OCI-LY3 (cell line): ENCODE results near the gene MKNK1.

Experiments
- EZH2phosphoT487 ChIP-seq: fragments of 200-600 bp; shearing (Covaris generic); IDR thresholded peaks from 2 replicates; pipeline ENCODE4 v1.6.1; 2018; ENCODE audit warnings: antibody characterized with exemption, mixed run types, low read depth
- TF ChIP-seq, protein P1 (sequence below): fragments of 200-600, 300-600 bp; sonication (generic); IDR thresholded peaks from 2 replicates; pipeline ENCODE4 v1.5.1; 2014; ENCODE audit warnings: antibody characterized with exemption, low read length, low read depth

DNA sequence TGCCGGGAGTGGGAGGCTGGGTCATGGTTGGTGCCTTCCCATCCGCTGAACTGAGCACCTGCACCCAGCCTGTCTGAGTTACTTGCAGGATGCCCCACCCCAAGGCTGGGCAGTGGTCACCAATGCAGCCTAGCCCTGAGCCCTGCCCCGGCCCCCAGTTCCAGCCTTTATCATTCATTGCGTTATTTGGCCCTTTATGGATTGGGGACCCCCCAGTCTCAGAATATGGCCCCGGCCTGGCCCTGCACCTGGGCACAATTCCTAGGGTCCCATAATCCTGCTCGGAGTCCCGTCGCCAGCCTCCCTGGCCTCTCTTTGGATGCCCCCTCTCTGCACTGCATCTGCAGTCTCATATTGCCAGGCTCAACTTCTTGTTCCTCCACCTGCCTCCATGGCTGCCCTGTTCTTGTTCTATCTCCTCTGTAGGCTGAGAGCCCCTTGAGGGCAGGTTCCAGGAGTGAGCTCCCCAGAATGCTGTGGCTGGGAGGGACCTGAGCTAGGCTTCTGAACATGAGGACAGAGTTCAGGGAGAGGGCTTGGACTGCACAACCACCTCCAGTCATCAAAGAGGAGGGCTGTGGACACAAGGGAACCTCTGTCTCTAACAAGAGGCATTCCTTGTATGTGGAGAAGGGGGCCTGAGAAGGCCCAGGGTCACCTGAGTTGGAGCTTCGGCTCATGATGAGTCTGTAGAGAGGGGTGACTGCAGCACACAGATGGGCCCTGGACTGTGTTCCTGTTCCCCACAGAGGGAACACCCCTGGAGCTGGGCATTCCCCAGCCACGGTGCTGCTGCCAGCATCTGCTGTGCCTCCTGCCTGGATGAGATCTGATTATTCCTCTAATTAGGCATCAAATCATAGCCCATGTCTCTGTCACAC lies 51.5 kb downstream of the MKNK1 start:
- TF ChIP-seq EZH2phosphoT487: no peak
- TF ChIP-seq, protein P1, sequence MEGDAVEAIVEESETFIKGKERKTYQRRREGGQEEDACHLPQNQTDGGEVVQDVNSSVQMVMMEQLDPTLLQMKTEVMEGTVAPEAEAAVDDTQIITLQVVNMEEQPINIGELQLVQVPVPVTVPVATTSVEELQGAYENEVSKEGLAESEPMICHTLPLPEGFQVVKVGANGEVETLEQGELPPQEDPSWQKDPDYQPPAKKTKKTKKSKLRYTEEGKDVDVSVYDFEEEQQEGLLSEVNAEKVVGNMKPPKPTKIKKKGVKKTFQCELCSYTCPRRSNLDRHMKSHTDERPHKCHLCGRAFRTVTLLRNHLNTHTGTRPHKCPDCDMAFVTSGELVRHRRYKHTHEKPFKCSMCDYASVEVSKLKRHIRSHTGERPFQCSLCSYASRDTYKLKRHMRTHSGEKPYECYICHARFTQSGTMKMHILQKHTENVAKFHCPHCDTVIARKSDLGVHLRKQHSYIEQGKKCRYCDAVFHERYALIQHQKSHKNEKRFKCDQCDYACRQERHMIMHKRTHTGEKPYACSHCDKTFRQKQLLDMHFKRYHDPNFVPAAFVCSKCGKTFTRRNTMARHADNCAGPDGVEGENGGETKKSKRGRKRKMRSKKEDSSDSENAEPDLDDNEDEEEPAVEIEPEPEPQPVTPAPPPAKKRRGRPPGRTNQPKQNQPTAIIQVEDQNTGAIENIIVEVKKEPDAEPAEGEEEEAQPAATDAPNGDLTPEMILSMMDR: no peak
